ENCODE measurements around the gene SFT2D3.
A peak's percentile ranks its signal among the peaks of the same experiment; 100 is the strongest.

The SFT2D3 gene

GRCh38 chr2:127701193-127701650 lies at the start of gene SFT2D3:
Gene SFT2D3, plus strand, starts transcription at chr2:127701497. Its CDS starts 32 bp downstream, at chr2:127701529.
- DNase-seq (ENCODE audit: low read depth): peak; percentile 45

GRCh38 chr2:127651971-127652550 lies 49.2 kb upstream of the SFT2D3 start:
- no peak for DNase-seq (ENCODE audit: low read depth)

- DNase-seq (ENCODE audit: low read depth): no peak
Observed at GRCh38 chr2:127652786-127653357, 48.4 kb upstream of the SFT2D3 start.

- no peak for DNase-seq (ENCODE audit: low read depth)
Observed at GRCh38 chr2:127653421-127654083, 47.7 kb upstream of the SFT2D3 start.

GRCh38 chr2:127654084-127654837 lies 47.0 kb upstream of the SFT2D3 start:
- no peak for DNase-seq (ENCODE audit: low read depth)

- no peak for DNase-seq (ENCODE audit: low read depth)
Observed at GRCh38 chr2:127654838-127655175, 46.5 kb upstream of the SFT2D3 start.

- no peak for DNase-seq (ENCODE audit: low read depth)
Observed at GRCh38 chr2:127655209-127656073, 45.9 kb upstream of the SFT2D3 start.

GRCh38 chr2:127656569-127657231 lies 44.6 kb upstream of the SFT2D3 start:
- DNase-seq (ENCODE audit: low read depth): no peak

- no peak for DNase-seq (ENCODE audit: low read depth)
Observed at GRCh38 chr2:127657232-127657595, 44.1 kb upstream of the SFT2D3 start.

- no peak for DNase-seq (ENCODE audit: low read depth)
Observed at GRCh38 chr2:127658146-127658545, 43.2 kb upstream of the SFT2D3 start.

- no peak for DNase-seq (ENCODE audit: low read depth)
Observed at GRCh38 chr2:127658641-127659407, 42.5 kb upstream of the SFT2D3 start.

GRCh38 chr2:127659408-127660290 lies 41.6 kb upstream of the SFT2D3 start:
- no peak for DNase-seq (ENCODE audit: low read depth)

- DNase-seq (ENCODE audit: low read depth): no peak
Observed at GRCh38 chr2:127660291-127660578, 41.1 kb upstream of the SFT2D3 start.

GRCh38 chr2:127661072-127661649 lies 40.1 kb upstream of the SFT2D3 start:
- no peak for DNase-seq (ENCODE audit: low read depth)

- no peak for DNase-seq (ENCODE audit: low read depth)
Observed at GRCh38 chr2:127661949-127662510, 39.3 kb upstream of the SFT2D3 start.

- no peak for DNase-seq (ENCODE audit: low read depth)
Observed at GRCh38 chr2:127662937-127663565, 38.2 kb upstream of the SFT2D3 start.

GRCh38 chr2:127663566-127664064 lies 37.7 kb upstream of the SFT2D3 start:
- DNase-seq (ENCODE audit: low read depth): no peak
